ENCODE results near the gene HAUS1.
"Not testable (repeated sequence)": the region's sequence is repeated elsewhere in the genome, so short reads cannot be mapped to it uniquely, and the experiment has no call there.

- TF ChIP-seq CTCF (IDR thresholded peaks at IDR 0.05; ENCODE audit: low read depth, low read length, missing input control); RAD21 (IDR thresholded peaks at IDR 0.05); MAX (IDR thresholded peaks at IDR 0.05); HNF4A (conservative IDR thresholded peaks at IDR 0.05); SP1 (IDR thresholded peaks at IDR 0.05); JUND (IDR thresholded peaks at IDR 0.05); ZBTB33 (IDR thresholded peaks at IDR 0.05); YY1 (IDR thresholded peaks at IDR 0.05); FOXA1 (IDR thresholded peaks at IDR 0.05); ATF3 (IDR thresholded peaks at IDR 0.05); TAF1 (conservative IDR thresholded peaks at IDR 0.05); EGR1 (IDR thresholded peaks at IDR 0.05; ENCODE audit: low read depth in 2 of 2); REST (IDR thresholded peaks at IDR 0.05); RXRA (IDR thresholded peaks at IDR 0.05): not testable (repeated sequence)
These were observed 60.3 kb downstream of the HAUS1 start for GRCh38 chr18:46164502-46164901.
